Left colon (tissue), 2 donors: ENCODE measurements around the gene PDHB. TPM values are rescaled to one million over a fixed set of nuclear protein-coding genes. Genes with fewer than 3 reads are reported as not detected.

Source experiments
- ATAC-seq: fragments of 200-7000 bp; cut with Tn5 transposase; one replicate; pipeline ENCODE4 v1.9.1; 2020; ENCODE audit warnings: mild to moderate bottlenecking, moderate library complexity
- DNase-seq, 2 donors: peaks; one replicate each; pipeline ENCODE4 v3.0.0-alpha.2; 2020
- intact Hi-C, 2 donors: fragments of 100-400 bp; cut with DNase I in 1 of 2; cut with micrococcal nuclease in 1 of 2; formaldehyde crosslinking; loops; one replicate each; pipeline versions ENCODE4 v1.11.2 to v1.14.0; 2022; cut with DNase I, micrococcal nuclease
- total RNA-seq, 2 donors: library from RNA; stranded (reverse); fragmentation: NEBNext Ultra II Directional; extraction: Animal tissue kit (Norgen Biotek cat#: 25700); gene quantifications; one replicate each; pipeline ENCODE4 v1.2.1, GENCODE V29; 2021
- donor health status: DM: no; HTN: no; CAD: no.
- donor health status: DM: yes; HTN: yes; CAD: no.

The PDHB gene
- total RNA-seq, 2 donors from 2014 or later, result 59.5 to 73.3 TPM

DNA sequence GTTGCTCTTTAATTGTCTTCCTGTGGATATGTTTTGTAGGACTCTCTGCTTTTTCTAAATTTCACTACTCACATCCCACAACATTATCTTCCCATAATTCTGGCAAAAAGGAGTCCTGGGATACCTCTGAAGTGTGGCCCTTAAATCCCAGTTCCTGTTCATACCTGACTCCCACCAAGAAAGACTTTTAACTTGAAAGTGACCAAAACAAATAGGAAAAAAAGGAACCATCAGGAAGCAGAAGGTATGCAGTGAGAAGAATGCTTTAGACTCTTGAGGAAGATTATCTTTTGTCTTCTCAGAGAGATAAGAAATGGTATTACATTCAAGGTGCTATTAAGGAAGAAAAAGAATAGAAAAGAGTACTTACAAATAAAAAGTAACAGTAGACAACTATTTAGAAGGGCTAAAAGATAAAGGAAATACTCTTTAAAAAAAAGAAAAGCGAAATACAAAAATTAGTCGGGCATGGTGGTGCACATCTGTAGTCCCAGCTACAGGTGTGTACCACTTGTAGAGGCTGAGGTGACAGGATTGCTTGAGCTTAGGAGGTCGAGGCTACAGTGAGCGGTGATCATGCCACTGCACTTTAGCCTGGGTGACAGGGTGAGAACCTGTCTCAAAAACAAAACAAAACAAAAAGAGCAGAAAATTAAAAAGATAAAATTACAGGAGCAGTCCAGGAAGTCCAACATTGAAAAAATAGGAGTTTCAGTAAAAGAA lies 54.1 kb downstream of the PDHB start:
- ATAC-seq, result no peak
- no peak for DNase-seq
- intact Hi-C loops, result no loop called here

- DNase-seq, result no peak
- intact Hi-C loops, result no loop called here
- no peak for ATAC-seq
Measured at GRCh38 chr3:58377750-58378149, 55.9 kb downstream of the PDHB start.

Other genes starting within 250 kb of the PDHB start
- gene DNASE1L3, start 222.9 kb downstream of the PDHB start, total RNA-seq, result 1 to 10 TPM; 1.2 to 8.1 TPM
- gene ABHD6, start 196.0 kb downstream of the PDHB start, total RNA-seq, result 10 to 100 TPM; 21.9 to 25.0 TPM
- gene RPP14, start 127.6 kb downstream of the PDHB start, total RNA-seq, result 10 to 100 TPM; 19.9 to 21.3 TPM
- 10 to 100 TPM in 1 of 2 donors, 1 to 10 TPM in 1; 8.2 to 13.0 TPM for gene HTD2, start 127.3 kb downstream of the PDHB start, total RNA-seq
- 10 to 100 TPM; 10.2 to 12.6 TPM for gene PXK, start 100.9 kb downstream of the PDHB start, total RNA-seq
- 1 to 10 TPM; 5.7 to 6.3 TPM for gene KCTD6, start 58.3 kb upstream of the PDHB start, total RNA-seq
- gene ACOX2, start 103.4 kb upstream of the PDHB start, total RNA-seq, result 10 to 100 TPM; 17.0 to 17.8 TPM
- gene FAM107A, start 143.6 kb upstream of the PDHB start, total RNA-seq, result 10 to 100 TPM in 1 of 2 donors, 1 to 10 TPM in 1; 7.8 to 10.2 TPM
- gene FAM3D, start 232.9 kb upstream of the PDHB start, total RNA-seq, result 100 to 1,000 TPM; 510 to 690 TPM